ENCODE measurements around the gene MEPE.

DNA sequence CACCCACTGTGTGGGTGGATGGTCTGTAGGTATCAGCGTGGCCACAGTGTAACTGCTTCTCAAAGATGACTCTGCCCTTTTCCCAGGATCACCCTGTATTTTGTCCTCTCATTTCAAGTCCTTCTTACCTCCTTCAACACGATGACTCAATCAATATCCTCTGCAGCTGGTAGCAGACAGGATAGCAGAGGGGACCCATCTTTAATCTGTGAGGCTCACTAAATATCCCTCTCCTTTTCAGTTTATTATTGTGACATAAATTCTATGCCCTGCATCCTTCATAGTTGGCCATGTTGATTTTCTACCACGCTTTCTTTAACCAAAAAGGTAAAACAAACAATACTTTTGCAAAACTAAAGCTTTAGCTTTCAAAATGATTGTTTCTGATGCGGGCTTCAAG is 9.6 kb upstream of the MEPE start:
- TF ChIP-seq POLR2A (IDR thresholded peaks at IDR 0.05; ENCODE audit: low read depth, low read length), result no peak
- TF ChIP-seq POLR2AphosphoS5 (IDR thresholded peaks at IDR 0.05; ENCODE audit: low read depth, low read length), result no peak
- TF ChIP-seq TAF1 (IDR thresholded peaks at IDR 0.05; ENCODE audit: borderline replicate concordance, low read depth, low read length), result no peak
